Loucy (cell line): ENCODE measurements around the gene THAP9.

Experiments used
- EZH2phosphoT487 ChIP-seq: fragments of 200-600 bp; IDR thresholded peaks from 2 replicates; pipeline ENCODE4 v1.6.1; 2018; ENCODE audit warnings: antibody characterized with exemption, mild to moderate bottlenecking, moderate library complexity, borderline replicate concordance
- TF ChIP-seq, protein P1 (sequence below): fragments of 200-600 bp; sonication (generic); conservative IDR thresholded peaks from 2 replicates; pipeline ENCODE4 v1.5.1; 2014; ENCODE audit warnings: mild to moderate bottlenecking, antibody characterized with exemption, low read length

DNA sequence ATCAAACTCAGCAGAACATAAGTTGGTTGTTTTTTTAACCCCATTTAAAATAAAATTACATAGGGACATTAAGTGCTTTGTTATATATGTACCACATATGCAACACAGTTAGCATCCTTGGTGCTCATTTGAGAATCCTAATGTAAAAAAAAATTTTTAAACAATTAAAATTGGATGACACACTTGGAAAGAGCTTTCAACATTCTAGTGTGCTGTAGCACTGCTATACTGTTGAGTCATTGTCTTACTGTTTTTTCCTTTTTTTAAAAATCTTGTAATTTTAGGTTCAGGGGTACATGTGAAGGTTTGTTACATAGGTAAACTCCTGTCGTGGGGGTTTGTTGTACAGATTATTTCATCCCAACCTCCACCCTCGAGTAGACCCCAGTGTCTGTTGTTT lies 12.8 kb downstream of the THAP9 start:
- TF ChIP-seq, protein P1, sequence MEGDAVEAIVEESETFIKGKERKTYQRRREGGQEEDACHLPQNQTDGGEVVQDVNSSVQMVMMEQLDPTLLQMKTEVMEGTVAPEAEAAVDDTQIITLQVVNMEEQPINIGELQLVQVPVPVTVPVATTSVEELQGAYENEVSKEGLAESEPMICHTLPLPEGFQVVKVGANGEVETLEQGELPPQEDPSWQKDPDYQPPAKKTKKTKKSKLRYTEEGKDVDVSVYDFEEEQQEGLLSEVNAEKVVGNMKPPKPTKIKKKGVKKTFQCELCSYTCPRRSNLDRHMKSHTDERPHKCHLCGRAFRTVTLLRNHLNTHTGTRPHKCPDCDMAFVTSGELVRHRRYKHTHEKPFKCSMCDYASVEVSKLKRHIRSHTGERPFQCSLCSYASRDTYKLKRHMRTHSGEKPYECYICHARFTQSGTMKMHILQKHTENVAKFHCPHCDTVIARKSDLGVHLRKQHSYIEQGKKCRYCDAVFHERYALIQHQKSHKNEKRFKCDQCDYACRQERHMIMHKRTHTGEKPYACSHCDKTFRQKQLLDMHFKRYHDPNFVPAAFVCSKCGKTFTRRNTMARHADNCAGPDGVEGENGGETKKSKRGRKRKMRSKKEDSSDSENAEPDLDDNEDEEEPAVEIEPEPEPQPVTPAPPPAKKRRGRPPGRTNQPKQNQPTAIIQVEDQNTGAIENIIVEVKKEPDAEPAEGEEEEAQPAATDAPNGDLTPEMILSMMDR: no peak
- no peak for TF ChIP-seq EZH2phosphoT487
